IPS-11a (cell line): ENCODE data around the gene USP20.

Experiments
- H3K4me3 ChIP-seq: one replicate; pipeline ENCODE4 v1.5.1; 2013; ENCODE audit warnings: low read depth, low read length, control low read depth

USP20 gene

GRCh38 chr9:129851821-129852220, 16.6 kb downstream of the USP20 start:
- H3K4me3 ChIP-seq = no peak overlapping the region

GRCh38 chr9:129852579-129852978, 17.3 kb downstream of the USP20 start:
- H3K4me3 ChIP-seq = no peak overlapping the region

DNA sequence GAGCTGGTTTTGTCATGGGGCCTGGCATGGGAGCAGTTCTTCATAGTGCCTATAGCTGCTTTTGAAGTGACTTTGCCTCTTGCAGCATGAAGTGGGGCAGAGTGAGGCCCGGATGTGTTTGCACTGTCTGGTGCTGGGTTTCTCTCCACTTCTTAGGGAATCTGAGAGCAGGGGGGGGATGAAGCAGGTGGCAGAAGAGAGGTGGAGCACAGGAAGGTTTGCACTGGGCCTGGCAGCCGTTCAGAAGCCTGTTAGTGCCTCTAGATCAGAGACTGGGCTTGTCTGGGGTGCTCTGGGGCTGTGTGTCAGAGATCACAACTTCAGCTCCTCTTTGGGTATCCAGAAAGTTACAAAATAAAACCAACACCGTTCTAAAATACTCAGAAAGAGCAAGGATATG, 18.4 kb downstream of the USP20 start:
- H3K4me3 ChIP-seq = no peak overlapping the region

DNA sequence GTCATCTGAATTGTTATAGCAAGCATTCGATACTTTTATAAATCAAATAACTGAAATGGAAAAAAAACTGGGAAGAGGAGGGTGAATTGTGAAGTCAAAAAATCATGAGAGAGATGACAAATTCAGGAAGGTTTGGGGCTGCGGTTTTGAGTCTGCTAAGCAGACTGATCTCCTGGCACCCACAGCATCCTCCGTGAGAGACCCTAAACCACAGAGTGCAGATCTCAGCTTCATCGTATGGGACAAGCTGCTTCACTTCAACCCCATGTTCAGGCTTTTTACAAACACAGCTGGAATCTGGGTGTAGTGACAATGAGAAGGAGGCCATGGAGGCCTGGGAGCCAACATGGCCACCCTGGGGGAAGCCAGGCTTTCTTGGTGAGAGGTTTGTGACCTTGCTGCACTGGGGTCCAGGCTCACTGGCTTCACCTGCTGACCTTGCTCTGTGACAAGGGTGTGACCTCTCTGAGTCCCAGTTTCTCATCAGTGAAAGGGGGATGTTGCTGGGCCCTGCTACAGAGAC, 19.4 kb downstream of the USP20 start:
- H3K4me3 ChIP-seq = no peak overlapping the region

DNA sequence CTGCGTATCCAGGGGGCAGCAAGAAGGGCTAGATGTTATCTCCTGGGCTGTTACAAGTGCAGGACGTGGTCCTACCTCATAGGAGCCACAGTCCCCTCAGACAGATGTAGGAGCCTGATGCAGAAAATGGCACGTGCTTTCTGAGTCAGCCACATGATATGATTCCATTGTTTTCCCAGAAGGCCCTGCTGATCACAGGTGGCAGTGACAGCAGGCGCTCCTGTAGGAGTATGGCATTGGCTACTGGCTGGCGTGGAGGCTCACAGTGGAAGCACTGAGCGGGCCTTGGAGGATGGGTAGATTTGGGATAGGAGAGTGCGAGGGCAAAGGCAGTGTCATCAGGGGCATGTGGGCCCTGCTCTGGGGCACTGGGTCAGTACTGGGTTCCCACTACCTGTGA, 21.9 kb downstream of the USP20 start:
- no peak overlapping the region for H3K4me3 ChIP-seq

DNA sequence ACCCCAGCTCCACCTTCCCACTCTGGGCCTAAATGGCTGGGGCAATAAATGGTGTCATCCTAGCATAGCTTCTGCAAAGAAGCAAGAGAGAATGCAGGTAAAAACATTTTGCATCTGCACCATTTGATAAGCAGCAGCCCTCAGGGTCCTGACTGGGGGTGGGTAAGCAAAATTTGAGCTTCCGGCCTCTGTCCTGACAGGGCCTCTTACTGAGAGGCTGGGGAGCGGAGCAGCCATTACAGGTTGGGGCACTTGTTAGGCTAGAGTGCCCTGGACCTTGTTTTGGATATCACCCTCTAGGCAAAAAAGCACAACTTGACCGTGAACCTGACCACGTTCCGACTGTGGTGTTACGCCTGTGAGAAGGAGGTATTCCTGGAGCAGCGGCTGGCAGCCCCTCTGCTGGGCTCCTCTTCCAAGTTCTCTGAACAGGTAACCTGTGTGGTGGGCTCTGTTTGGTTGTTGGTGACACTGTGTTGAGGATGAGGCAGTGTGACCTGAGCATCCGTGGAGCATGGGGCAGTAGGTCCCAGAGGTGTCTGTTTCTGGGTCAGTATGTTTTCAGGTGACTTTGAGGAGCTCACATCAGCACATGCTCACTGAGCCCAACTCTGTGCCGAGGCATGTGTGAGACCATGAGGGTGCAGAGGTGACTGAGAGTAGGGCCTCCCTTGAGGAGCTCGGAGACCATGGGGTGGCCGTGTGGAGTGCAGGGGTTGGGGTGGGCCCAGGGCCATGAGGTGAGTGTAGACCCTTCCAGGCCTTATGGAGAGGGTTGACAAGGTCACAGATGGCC, 23.1 kb downstream of the USP20 start:
- H3K4me3 ChIP-seq = no peak overlapping the region

DNA sequence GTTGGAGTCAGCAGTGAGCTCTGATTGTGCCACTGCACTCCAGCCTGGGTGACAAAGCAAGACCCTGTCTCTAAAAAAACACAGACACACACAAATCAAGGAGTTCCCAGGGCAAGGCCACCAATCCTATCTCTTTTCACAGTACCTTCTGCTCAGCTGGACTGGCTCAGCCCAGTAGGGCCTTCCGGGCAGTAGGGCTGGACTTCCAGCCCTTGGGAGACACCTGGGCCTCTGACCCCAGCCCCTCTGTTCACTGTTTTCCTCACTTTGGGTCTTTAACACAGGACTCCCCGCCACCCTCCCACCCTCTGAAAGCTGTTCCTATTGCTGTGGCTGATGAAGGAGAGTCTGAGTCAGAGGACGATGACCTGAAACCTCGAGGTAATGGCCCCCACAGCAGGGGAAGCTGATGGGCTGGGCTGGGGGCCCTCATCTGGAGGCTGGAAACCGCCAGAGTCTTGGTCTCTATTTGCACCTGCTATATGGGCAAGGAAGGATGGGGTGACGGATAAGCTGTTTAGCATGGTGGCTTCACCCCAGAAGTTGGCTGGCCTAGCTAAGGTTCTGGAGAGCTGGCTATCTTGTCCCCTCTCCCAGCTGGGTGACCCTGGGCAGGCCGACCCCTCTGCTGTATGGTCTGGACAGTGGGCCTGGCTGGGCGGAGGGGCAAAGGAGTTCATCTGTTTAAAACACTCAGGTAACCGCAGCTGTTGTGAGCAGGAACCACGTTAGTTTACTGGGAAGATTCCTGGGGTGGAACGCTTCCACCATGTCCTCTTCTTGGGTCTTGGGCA, 25.6 kb downstream of the USP20 start:
- H3K4me3 ChIP-seq = no peak overlapping the region

DNA sequence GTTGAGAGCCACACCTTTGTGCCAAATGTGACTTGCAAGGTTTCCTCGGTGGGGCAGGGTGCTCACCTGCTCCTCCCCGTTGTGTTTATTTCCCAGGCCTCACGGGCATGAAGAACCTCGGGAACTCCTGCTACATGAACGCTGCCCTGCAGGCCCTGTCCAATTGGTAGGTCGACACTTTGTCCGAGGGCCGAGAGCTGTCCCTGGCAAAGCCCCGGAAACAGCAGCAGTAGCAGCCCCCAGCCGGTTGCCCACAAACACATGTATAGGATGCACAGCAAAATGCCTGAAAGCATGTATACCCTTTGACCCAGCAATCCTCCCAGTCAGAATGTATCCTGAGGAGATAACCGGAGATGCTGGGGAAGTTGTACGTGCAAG, 26.2 kb downstream of the USP20 start:
- no peak overlapping the region for H3K4me3 ChIP-seq

GRCh38 chr9:129863059-129863690, 27.9 kb downstream of the USP20 start:
- H3K4me3 ChIP-seq = no peak overlapping the region

DNA sequence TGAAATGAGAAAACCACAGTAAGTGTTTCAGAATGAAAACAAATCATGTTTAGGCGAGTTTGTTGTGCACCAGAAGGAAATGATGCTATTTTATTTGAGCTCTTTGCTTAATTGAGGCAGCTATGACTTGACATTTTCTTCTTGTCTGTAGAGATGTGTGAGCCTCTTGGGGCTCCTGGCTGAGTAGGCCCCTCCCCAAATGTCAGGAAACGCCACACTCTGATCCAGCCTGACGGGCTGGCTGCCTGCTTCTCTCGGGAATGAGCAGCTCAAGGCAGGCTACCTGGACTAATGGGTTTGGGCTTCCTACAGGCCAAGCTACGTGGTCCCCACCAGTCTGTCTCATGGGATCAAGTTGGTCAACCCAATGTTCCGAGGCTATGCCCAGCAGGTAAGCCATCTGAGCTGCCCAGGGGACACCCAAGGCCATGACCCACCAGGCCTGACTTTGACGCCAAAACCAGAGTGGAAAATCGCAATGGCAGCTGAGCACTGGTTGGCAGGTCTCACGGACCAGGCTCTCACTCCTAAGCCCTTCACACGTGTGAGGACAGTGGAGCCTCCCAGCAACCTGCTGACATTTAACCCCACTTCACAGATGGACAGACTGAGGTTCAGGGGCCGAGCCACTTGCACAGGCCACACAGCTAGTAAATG, 29.9 kb downstream of the USP20 start:
- H3K4me3 ChIP-seq = no peak overlapping the region

GRCh38 chr9:129865668-129866320, 30.5 kb downstream of the USP20 start:
- no peak overlapping the region for H3K4me3 ChIP-seq

DNA sequence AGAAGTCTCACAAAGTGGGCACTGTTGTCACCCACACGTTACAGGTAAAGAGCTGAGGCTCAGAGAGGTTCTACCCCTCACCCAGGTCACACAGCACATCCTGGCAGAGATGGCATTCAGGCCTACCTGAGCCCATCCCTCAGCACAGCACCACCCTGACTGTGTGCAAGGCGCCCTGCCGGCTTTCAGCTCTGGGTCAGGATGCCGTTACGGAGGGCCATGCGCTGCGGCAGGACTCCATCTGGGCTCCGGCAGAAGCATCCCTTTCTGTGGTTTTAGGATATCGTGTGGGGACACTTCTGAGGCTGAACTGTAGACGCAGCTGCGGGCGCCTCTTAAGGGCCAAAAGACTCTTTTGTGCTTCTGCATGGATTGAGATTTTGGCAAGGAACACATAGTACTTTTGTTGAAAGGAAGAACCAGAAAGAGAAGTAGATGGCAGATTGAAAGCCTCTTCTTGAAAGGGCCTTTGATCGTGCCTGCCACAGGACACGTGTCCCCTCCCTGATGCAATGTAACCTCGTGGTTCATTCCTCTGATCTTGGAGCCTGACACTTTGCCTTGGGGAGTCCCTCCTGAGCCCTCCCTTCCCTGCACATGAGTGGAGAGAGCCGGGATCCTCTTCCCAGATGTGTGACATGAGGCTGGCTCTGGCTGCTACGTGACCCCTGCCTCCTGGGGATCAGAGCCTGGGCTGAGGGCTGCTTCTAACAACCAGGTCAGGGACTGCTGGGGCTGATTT, 31.3 kb downstream of the USP20 start:
- no peak overlapping the region for H3K4me3 ChIP-seq

DNA sequence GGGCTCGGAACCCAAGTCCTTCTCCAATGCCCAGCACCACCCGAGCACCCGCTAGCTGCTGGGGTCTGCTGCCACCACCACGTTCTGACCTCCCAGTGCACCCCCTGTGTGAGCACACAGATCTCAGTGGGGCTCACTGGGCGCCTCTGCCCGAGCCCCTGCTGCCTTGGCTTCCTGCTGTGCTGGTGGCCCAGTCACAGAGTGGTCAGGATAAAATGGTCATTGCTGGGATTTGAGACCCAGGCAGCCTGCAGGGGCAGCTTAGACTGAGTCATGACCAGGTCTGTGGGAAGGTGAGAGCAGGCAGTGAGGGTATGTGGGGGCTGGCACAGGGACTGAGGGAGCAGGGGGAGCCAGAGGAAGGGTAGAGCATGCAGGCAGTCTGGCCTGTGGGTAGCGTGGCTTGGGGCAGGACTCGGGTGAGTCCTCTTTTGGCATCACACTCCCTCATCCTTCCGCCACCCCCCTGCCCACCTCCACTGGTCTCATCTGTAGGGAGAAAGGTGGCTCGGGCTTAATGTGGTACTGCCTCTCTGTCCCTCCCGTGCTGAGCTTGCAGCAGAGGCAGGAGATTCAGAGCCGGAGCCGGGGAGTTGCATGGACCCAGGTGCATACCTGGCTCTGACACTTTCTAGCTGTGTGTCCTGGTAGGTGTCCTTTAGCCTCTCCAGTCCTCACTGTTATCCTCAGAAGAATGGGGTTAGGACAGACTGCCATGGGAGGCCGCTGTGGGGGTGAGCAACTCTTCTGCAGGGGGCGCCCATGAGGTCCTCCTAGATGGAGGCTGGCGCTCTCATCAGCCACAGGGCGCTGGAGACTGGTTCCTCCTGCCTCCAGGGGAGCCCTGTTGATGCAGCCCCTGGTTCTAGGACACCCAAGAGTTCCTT, 32.1 kb downstream of the USP20 start:
- no peak overlapping the region for H3K4me3 ChIP-seq

- no peak overlapping the region for H3K4me3 ChIP-seq
Measured at GRCh38 chr9:129868023-129868871, 33.0 kb downstream of the USP20 start.

GRCh38 chr9:129868872-129869486, 33.7 kb downstream of the USP20 start:
- no peak overlapping the region for H3K4me3 ChIP-seq

DNA sequence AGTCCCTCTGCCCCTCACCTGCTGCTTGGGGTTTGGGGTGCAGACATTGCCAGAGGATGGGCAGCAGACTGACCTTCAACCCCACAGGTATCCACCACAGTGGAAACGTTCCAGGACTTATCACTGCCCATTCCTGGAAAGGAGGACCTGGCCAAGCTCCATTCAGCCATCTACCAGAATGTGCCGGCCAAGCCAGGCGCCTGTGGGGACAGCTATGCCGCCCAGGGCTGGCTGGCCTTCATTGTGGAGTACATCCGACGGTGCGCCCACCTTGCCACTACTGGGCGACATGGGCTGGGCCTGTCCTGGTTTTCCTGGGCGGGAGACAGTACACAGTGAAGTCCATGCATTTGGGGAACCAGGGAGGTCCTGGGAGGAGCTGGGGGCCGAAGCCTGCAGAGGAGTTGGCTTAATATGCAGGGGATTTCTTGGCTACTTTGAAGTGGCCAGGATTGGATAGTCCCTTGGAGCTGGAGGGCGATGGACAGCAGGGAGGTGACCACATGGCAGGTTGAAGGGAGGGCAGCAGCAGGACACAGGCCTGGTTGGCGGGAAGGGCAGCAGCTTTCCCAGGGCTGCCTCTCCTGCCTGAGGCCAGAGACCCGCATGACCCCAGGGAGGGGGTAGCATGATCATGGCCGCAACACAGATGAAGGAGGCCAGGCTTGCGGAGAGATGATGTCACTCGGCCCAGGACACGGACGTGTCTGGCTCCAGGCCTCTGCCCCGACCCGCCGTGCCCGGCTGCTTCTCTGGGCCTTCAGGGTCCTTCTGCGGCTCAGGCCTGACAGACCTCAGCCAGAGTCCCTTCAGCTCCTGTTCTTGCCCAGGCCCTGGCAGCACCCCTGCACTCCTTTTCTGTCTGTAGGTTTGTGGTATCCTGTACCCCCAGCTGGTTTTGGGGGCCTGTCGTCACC, 34.6 kb downstream of the USP20 start:
- H3K4me3 ChIP-seq = no peak overlapping the region

DNA sequence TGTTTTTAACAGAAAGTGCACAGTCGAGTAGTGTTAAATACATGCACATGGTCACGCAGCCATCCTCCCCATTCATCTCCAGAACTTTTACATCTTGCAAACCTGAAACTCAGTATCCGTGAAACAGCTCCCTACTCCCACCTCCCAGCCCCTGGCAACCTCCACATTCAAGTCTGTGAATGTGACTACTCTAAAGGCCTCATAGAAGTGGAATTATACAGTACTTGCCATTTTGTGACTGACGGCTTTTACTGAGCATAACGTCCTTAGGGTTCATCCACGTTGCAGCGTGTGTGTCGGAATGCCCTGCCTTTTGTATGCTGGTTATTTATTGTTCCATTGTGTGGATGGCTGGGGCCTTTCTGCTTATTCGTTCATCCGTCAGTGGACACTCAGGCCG, 35.8 kb downstream of the USP20 start:
- H3K4me3 ChIP-seq = no peak overlapping the region
